Left hindlimb (tissue), 1 donor: ENCODE measurements around the gene SELENOI.
"Not testable (repeated sequence)": the region's sequence is repeated elsewhere in the genome, so short reads cannot be mapped to it uniquely, and the experiment has no call there.

Experiments used
- DNase-seq: peaks from one replicate; pipeline ENCODE4 v3.0.0-alpha.2; 2018

Gene SELENOI

DNA sequence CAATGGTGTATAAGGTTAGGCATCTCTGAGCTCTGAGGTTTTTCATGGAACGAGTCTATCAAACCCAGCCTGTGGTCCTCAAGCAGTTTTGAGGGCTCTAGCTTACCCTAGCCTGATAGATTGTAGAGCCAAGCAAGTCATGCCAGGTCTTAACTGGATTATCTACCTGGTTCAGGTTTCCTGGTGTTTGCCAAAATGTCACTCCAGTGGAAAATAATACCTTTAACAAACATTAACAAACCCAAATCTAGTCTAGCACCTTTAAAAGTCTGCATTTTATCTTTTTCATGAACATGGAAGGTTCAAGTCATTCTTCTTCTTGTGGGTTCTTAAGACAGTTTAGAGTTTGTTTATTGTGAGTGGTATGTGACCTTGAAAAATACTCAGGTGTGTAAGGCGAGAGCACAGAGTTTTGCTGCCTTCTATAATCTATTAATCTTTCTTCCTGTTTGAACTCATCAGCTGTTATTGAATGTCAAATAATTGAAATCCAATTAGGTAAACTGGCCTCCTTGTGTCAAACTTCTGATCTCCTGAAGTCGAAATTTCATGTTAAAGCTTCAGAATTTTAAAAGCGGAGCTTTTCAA, 14.0 kb downstream of the SELENOI start:
- DNase-seq: no peak

DNA sequence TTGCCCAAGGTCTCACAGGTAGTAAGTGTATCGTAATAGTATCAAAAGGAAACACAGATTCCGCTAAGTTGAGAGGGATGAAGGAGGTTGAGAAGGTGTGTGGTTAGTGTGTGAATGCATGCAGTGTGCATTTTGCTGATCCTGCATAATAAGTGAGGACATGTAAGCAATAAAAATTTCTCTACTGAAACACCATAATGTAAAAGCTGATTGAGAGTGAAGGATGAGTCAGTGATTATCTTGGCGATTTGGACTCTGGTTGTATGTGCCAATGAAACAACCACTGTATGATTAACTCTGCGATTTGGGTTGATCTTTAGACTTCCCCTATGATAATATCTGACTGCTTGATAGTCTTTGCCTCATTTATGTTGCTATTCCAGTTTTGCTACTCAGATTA, 17.4 kb downstream of the SELENOI start:
- no peak for DNase-seq

- no peak for DNase-seq
Observed at GRCh38 chr2:26363958-26364357, 18.0 kb downstream of the SELENOI start.

DNA sequence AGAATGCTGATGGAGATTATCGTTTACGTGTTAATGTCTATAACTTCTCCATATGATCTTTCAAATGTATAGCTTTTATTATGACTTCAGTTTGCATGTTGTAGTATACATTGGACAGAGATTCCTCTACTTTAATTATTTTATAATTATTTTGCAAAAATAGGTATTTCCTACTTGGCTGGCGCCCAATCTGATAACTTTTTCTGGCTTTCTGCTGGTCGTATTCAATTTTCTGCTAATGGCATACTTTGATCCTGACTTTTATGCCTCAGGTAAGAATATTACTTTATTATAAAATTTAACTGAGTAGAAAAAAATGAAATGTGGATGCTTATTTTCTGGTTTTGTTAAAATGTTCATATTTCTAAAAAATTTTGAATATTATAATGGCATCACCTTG, 18.7 kb downstream of the SELENOI start:
- no peak for DNase-seq

- no peak for DNase-seq
Observed at GRCh38 chr2:26366957-26367356, 21.0 kb downstream of the SELENOI start.

- DNase-seq: not testable (repeated sequence)
Observed at GRCh38 chr2:26369664-26370063, 23.7 kb downstream of the SELENOI start.

DNA sequence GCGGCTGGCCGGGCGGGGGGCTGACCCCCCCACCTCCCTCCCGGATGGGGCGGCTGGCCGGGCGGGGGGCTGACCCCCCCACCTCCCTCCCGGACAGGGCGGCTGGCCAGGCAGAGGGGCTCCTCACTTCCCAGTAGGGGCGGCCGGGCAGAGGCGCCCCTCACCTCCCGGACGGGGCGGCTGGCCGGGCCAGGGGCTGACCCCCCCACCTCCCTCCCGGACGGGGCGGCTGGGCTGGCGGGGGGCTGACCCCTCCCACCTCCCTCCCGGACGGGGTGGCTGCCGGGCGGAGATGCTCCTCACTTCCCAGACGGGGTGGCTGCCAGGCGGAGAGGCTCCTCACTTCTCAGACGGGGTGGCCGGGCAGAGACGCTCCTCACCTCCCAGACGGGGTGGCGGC, 25.0 kb downstream of the SELENOI start:
- not testable (repeated sequence) for DNase-seq

DNA sequence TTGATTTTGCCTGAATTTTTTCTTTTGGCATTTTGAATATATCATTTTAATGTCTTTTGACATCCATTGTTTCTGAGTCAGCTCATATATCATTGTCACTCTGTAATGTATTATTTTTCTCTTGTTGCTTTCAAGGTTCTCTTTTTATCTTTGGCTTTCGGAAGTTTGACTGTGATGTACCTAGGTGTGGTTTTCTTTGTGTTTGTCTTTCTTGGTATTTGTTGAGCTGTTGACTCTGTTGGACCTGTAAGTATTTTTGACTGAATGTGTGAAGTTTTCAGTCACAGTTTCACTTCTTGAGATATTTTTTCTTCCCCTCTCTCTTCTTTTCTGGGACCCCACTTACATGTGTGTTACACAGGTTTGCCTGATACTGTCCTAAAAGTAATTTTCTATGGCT, 30.9 kb downstream of the SELENOI start:
- no peak for DNase-seq

DNA sequence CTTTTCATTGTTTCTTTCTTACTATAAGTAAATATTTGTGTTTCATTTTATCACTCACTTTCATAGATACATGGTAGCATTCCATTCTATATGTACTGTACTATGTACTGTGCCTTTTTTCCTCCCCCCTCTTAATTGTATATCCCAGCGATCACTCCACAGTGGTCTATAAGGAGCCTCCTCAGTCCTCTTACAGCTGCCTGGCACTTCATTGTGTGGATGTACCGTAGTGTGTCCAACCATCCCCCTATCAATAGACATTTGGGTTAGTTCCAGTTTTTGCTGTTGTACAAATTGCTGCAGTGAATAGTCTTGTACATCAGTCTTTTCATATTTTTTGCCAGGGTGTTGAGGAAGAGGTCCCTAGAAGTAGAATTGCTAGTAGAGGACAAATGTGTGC, 34.3 kb downstream of the SELENOI start:
- DNase-seq: no peak

DNA sequence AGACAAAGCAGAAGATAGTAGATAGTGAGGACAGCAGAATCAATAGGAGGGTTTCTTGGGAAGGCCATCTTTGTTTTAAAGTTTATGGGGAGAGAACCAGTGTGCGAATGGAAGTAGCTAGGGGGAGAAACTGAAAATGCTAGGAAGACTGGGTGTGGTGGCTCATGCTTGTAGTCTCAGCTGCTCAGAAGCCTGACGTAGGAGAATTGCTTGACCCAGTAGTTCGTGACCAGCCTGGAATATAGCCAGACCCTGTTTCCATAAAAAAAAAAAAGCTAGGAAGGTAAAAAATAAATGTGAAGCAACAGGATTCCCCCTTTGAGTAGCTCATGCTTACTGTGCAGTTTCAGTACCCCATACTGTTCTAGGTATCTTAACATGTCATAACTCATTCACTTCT, 36.6 kb downstream of the SELENOI start:
- DNase-seq: no peak

DNA sequence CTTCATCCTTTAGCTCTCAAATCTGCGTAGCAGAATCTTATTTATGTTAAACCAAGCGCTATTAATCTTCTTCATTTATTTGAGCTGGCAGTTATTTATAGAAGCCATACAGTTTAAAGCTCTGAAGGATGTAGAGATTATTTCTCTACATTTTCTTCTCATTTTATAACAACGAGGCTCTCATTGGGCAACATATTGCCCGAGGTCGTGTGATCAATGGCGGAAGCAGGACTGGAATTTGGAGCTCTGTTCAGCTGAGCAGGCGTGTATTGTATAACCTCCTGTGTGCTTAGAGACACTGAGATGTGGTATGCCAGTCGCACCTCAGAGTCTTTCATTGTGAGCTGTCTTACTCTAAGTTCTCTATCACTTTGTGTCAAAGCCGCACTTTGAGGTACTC, 38.2 kb downstream of the SELENOI start:
- no peak for DNase-seq

DNA sequence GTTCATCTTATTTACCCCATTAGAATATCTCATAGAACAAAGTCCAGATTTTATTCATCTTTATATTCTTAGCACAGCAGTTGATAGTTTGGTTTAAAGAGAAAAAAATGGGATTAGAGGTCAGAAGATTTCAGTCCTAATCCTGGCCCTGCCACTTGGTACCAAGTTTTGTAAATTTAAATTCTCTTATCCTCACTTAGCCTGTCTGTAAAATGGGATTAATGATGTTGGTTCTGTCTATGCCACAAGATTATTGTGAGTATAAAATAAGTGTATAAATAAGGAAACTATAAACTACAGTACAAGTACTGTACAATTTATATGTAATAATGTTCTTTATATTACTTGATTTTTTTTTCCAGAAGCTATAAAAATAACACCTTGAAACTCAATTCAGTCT, 38.7 kb downstream of the SELENOI start:
- no peak for DNase-seq

GRCh38 chr2:26387189-26387588, 41.2 kb downstream of the SELENOI start:
- DNase-seq: no peak

DNA sequence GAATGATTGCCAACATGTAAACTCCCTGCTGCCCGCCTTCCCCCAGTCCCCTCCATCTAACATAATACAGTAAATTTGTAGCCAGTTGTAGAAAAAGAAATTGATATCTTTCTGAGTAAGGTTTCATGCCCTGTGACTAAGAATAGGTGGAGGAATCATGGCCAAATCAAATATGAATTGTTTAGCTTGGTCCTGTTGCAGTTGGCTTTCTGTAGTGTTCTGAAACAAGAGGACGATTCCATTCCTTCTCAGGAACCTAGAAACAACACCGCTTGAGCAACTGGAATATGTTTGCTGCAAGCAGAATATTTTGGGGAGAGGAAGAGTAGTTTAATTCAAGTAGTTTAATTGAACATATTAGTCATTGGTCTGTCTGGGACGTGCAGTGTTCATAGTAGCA, 48.8 kb downstream of the SELENOI start:
- DNase-seq: no peak

DNA sequence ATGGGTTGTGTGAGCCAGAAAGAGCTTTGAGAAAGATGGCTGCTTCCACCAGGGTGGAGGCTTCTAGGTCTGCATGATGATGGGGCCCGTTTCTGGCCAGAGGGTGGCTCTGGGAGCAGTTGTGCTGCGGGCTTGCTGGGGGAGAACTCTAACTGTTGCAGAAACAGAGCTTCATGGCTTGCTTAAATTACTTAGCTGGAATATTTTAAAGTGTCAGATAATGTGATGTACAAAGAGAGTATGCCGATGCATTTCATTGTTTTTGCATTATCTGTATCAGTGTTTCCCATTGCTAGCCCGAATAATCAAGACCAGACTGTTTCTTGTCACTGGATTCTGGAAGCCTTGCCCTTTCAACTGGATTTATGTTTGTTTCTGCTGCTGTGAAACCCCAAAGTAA, 49.5 kb downstream of the SELENOI start:
- DNase-seq: no peak

DNA sequence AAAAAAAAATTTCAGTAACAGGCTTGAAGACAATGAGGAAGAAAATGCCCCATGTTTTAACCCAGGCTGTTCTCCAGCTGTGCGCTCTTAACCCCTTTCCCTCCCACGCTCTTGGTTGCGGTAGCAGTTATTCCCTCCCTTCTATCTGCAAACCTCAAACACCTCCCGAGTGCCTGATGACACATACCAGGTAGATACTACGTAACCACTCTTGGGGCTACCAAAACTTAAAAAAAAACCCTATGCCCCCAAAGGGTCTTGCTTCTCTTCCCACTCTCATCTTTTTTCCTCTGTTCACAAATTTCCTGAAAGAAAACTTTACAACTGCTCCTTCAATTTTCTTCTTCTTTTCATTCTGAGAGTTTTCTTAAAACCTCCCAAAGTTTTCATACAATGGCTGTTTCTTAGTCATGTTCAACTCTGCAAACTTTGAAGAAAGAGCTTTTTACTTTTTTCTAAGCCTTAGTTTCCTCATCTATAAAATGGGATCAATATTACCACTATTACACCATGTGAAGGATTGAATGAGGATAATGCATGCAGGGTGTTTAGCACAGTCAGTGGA, 50.9 kb downstream of the SELENOI start:
- DNase-seq: no peak

- no peak for DNase-seq
Observed at GRCh38 chr2:26399771-26400376, 53.9 kb downstream of the SELENOI start.

GRCh38 chr2:26400723-26401122, 54.8 kb downstream of the SELENOI start:
- DNase-seq: no peak

DNA sequence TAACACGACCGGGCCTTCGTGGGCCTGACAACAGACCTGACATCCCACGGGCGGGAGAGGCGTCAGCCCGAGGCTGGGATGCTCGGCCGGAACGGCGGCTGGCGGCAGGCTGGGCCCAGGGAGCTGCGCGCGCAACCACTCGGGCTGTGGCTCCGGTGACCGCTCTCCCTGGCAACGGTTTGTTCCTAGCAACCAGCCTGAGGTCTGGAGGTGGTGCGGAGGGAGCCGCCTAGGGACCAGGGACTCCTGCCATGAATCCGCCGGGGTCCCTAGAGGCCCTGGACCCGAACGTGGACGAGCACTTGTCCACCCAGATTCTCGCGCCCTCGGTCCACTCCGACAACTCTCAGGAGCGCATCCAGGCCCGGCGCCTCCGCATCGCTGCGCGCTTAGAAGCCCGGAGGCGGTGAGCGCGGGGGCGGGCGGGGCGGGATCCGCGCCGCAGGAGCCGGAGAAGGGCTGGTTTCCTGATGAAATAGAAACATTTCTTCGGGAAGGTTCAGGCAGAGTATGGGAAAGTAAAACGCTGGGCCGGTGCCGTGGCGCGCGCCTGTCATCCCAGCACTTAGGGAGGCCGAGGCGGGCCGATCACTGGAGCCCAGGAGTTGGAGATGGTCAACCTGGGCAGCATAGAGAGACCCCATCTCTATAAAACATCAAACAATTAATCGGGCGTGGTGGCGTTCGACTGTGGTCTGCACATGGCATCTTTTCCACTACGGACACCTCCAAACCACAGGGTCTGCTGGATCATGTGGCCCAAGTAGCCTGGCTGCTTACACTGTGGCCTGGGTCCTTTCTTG, 56.0 kb downstream of the SELENOI start, which contains the start of gene DRC1:
Gene DRC1 (plus strand): TSS at position 182 of the 803 bp plus-strand sequence. CDS start 70 bp downstream, at position 252.
- DNase-seq: peak; percentile 88

DNA sequence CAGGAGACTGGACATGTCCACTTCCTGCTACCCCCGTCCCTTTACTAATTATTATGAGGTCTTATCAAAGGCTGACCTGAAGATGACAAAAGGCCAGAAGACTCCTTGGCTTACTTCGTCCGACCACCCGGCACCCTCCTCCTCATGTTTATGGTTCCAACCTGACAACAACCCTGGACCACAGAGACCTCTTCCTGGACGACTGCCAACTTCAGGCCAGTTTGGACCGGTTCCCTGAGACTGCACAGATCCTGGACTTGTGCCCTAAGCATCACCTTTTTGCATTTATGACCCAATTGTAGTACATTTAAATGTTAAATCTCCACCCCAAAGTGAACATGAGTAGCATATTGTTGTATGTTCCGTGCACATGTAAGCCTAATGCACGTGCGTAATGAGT, 61.6 kb downstream of the SELENOI start:
- no peak for DNase-seq

- no peak for DNase-seq
Observed at GRCh38 chr2:26409785-26410184, 63.8 kb downstream of the SELENOI start.

GRCh38 chr2:26410764-26411243, 64.9 kb downstream of the SELENOI start:
- no peak for DNase-seq

DNA sequence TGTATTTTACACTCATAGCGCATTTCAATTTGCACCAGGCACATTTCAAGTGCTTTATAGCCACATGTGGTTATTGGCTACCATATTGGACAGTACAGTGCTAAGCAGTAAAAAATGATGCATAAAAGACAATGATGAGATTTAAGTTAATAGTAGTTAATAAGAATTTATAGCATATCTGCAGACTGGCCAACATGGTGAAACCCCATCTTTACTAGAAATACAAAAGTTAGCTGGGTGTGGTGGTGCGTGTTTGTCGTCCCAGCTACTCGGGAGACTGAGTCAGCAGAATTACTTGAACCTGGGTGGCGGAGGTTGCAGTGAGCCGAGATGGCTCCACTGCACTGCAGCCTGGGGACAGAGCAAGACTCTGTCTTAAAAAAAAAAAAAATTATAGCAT, 65.5 kb downstream of the SELENOI start:
- DNase-seq: no peak
